GM18858 (cell line): ENCODE measurements around the gene PRPF8.

Experiments
- ATAC-seq: cut with Tn5 transposase; IDR thresholded peaks from one replicate; pipeline ENCODE4 v1.9.1; 2021; ENCODE audit not compliant: unreplicated experiment

PRPF8 gene

DNA sequence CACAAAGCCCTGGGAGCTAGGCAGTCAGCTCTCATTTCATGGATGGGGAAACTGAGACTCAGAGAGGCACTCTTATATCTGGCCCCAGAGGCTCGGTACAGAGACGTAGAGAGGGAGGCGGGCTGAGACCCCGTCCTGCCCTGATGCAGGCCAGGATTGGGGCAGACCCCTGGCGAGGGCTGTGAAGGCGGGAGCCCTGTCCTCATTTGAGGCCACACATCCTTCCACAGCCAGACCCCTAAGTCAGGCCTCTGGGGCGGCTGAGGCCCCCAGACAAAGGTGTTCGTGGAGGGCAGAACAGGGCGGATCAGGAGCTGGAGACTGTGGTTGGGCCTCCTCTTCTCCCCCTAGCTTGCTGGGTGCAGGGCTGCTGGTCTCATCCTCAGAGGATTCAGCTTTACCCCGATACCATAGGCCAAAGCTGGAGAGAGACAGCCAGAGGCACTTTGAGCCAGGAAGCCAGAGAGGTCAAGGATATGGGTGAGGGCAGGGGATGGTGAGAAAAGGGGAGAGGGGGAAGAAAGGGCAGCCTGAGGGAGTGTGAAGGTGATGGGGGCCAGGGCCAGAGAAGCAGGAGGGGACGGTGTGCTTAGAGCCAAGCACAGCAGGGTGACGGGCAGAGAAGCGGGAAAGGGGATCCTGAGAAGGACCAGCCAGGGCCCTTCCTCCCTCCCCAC, 38.3 kb downstream of the PRPF8 start:
- ATAC-seq: no peak

DNA sequence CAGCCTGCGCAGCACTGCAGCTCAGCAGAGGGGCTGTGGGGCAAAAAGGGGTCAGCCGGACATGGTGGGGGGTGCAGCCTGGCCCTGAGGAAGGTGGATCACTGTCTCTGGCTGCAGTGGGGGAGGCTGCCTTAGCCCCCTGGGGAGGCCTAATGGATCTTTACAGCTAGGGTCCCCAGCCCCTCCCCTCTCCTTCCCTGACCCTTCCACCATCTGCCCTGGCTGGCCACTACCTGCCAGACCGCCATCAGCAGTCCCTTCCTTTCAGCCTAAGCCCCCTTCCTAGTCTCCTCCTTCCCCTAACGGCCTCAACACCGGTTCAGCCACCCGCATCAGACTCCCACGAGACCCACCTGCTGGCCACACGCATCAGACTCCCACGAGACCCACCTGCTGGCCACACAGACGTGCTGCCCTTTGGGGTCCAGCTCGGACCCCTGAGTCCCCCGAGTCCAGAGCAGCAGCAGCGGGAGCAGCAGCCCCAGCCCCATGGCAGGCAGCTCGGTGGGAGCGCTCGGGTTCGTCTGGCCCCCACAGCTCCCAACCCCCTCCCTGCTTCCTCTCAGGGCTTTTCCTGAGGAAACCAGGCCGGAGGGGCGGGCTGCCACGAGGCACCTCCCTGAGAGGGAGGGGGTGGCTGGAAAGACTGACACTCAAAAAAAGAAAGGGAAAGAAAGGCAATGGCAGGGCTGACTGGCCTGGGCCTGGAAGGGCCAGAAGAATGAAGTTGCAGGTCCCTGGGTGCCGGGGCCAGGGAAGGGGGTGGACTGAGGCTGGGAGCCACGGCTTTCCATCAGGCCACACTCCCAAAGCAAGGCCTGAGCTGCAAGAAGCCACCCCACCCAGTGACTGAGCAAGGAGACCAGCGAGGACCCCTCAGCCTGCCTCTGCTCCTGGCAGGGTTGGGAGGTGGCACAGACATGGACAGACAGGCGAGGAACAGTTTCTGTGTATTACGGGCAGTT, 39.2 kb downstream of the PRPF8 start, which contains the start of gene SCARF1:
Gene SCARF1 (minus strand): TSS at position 526 of the 965 bp plus-strand sequence. CDS start 35 bp downstream, at position 491.
- ATAC-seq: no peak

DNA sequence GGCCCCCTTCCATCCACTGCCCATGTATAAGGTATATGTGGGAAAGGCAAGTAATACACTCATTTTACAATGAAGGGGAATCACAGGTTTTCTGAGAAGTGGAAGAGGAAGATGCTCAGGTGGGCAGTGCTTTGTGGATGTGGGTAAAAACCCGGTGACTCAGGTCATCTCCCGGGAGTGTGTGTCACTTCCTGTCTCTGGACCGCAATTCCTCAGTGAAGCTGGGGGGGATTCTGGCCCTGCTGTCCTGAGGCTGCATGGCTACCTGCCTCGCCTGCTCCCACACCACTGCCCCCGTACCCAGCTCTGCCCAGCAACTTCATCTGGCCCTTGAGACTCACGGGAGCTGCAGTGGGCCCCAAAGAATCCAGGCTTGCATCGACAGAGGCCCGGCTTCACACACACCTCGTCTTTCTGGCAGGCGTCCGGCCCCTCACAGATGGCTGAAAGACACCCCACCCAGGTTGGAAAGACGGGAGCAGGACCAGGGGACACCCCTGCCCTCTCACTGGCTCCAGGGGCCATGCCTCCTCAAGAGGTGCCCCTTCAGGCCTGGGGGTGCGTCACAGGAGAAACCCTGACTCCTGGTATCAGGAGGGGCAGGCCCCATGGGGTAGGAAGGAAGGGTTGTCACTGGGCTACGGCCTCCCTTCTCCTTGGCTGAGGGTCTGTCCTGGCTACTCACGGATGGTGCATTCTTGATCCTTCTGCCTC, 40.0 kb downstream of the PRPF8 start:
- no peak for ATAC-seq

DNA sequence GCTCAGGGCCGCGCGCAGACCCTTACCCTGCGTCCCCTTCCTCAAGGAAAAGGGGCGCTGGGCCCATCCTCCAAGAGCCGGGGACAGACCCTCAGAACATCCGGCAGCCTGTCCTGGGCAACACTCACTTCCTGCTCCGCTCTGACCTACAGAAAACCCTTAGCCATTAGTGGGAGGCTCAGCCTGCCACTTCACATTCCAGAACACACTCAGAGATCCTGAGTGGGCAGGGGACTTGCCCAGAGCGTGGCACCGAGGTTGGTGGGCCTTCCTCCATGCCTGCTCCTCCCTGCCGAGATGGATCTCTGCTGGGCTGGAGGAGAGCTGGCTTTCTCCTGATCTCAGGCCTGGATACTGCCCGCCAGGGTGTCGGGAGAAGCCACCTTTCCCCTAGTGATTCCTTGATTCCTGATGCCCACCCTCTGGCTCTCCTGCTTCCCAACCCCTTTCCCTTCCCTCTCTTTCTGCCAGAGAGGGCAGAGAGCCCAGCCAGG, 40.6 kb downstream of the PRPF8 start:
- no peak for ATAC-seq

DNA sequence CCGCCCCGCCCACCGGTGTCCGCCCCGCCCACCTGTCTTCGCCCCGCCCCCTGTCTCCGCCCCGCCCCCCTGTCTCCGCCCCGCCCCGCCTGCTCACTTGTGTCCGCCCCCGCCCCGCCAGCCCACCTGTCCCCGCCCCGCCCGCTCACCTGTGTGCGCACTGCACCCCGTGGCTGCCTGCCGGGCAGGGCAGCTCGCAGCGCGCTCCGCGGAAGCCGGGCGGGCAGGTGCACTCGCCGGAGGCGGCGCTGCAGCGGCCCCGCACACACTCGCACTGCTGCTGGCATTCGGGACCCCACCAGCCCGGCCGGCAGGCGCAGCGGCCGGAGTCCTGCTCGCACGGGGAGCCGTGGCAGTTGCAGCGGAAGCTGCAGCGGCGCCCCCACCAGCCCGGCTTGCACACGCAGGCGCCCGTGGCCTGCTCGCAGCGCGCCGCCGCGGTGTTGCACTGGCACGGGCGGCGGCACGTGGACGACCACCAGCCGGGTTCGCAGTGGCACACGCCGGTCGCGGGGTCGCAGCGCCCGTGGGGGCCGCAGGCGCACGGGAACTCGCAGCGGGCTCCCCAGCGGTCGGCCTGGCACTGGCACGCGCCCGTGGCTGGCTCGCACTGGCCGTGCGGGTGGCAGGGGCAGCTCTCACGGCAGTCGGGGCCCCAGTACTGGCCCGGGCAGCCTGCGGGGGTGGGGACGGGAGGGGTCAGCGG, 41.2 kb downstream of the PRPF8 start:
- ATAC-seq: no peak

DNA sequence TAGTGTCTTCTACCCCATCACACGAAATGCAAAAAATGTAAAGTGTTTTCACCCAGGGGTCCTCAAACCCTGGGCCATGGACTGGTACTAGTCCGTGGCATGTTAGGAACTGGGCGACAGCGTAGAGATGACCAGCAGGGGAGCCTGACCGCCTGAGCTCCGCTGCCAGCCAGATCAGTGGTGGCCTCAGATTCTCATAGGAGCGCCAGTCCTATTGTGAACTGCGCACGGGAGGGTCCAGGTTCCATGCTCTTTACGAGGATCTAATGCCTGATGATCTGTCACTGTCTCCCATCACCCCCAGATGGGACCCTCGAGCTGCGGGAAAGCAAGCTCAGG, 43.6 kb downstream of the PRPF8 start:
- no peak for ATAC-seq

DNA sequence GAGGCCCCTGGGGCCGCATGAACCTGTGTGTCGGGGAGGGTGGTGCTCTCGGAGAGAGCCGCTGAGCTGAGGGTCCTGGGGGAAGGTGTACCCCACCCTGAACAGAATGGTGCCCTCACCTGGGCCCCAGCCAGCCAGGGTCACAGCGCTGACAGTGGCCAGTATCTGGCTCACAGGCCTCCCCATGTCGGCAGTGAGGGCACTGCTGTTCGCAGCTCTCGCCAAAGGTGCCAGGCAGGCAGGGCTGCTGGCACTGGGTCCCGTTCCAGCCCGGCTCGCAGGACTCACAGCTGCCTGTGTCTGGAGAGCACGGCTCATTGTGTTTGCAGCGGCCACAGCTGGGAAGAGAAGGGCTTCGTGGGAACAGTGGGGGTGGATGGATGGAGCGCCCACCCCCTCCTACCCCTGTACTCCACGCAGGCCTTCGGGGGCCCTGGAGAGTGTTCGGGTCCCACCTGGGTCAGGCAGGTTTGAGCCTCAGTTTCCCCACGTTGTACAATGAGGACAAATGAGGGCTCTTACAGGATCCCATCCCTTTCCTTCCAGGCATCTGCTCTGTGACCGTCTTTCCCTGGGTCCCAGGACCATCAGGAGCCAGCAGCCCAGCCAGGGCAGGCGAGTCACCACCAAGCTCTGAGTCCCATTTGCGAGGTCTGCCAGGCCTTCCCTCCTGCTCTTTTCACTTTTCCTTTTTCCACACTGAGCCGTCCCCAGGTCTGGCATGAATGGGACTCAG, 44.2 kb downstream of the PRPF8 start:
- ATAC-seq: no peak

DNA sequence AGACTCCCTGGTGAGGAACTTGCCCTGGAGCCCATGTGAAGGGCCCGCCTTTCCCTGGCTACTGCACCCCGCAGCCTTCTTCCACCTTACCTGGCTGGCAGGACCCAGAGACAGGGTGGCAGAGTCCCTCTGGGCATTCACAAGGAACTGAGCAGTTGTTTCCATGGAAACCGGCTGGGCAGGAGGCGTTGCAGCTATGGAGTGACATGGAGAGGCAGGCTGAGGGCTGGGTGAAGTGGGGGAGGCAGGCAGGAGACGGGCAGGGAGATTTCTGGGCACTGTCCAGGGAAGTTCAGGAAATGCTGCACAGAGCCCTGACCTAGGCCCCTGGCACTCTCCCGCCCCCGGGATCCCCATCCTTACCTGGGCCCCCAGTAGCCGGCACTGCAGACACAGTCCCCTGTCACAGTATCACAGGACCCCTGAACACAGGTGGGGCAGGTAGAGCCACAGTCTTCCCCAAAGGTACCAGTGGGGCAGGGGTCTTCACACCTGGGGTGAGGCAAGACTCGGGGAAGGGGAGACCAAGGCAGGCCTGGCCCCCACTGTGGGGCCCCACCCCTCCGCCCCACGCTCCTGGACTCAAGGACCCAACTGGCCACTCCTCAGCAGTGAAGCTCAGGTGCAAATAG, 45.0 kb downstream of the PRPF8 start:
- no peak for ATAC-seq

DNA sequence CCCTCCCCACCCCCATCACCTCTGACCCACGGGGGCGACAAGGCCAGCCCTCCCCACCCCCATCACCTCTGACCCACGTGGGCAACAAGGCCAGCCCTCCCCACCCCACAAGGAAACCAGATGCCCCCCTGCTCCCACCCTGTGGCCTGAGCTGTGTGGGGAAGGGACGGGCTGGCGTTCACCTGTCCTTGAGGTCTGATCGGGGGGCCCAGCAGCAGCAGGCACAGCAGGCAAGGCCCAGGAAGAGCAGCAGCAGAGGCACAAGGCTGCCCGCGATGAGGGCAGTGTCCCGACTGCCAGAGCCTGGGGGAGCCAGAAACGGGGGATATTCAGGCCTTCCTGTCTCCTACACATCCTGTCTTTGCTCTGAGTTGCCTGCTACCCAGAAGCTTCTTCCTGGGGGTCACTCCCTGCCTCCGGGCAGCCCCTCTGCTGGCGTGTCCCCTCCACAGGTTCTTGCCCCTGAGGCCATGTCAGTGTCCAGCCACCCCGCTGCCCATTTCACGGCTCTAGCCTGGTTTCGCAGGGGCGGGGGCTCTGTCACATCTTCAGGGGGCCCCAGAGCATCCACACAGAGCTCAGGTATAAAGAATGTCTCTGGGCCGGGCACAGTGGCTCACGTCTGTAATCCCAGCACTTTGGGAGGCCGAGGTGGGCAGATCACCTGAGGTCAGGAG, 45.9 kb downstream of the PRPF8 start:
- ATAC-seq: no peak

DNA sequence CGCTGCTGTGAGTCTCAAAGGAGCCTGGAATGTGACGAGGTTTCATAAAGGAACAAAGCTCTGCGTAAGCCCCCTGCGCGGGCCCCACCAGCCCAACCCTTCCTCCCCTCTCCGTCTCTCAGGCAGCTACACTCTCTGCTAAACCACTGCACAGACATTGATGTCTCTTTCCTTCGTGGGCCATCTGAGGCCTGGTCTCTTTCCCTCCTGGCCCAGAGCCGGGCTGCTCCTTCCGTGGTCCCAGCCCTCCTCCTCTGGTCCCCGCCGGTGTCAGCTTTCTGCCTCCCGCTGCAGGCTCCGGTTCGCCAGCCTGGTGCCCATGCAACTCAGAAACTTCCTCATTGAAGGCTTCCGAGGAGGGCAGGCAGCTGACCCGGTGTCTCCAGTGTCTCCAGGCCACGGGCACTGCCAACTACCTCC, 46.5 kb downstream of the PRPF8 start:
- no peak for ATAC-seq

DNA sequence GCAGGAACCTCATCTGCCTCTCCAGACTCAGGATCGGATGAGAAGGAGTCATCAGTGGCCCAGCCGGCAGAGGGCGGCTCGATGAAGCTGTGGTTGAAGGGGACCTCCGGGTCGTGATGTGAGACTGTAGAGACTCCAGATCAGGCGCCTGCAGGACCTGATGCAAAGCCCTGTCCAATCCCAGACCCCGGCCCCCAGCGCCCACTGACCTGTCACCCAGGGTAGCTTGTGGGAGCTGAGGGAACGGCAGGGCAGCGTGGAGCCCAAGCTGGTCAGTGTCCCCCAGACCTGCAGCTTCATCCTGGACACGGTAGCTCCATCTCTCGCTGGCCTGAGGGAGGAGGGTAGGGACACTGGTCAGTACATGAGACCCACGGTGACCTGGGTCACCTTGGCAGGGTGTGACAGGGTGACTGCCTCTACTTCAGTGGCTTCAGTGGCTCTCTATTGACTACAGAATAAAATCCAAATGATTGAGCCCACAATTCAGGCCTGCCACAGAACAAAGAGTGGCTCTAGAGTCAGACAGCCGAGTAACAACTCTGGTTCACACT, 47.9 kb downstream of the PRPF8 start:
- no peak for ATAC-seq

DNA sequence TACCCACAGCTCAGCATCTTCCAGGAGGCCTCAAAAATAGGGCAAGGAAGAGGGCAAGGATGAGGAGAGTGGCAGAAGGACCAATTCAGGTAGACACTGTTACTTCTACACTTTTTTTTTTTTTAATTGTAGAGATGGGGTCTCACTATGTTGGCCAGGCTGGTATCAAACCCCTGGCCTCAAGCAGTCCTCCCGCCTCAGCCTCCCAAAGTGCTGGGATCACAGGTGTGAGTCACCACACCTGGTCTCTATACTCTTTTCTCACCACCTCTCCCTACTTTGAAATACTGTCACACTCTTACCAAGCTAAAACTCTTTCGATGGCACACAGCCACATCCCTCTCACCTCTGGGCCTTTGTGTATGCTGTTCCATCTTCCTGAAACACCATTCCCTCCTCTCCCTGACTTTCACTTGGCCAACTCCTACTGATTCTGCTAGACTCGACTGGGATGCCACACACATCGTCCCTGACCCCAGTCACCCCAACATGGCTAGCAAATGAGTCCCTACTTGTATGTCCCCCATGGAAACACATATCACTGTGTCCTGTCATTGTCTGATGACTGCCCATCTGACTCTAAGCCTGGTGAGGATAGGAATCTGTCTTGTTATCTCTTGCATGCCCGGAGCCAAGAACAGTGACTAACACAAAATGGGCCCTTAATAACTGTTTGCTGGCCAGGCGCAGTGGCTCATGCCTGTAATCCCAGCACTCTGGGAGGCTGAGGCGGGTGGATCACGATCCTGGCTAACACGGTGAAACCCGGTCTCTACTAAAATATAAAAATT, 48.8 kb downstream of the PRPF8 start:
- ATAC-seq: no peak

DNA sequence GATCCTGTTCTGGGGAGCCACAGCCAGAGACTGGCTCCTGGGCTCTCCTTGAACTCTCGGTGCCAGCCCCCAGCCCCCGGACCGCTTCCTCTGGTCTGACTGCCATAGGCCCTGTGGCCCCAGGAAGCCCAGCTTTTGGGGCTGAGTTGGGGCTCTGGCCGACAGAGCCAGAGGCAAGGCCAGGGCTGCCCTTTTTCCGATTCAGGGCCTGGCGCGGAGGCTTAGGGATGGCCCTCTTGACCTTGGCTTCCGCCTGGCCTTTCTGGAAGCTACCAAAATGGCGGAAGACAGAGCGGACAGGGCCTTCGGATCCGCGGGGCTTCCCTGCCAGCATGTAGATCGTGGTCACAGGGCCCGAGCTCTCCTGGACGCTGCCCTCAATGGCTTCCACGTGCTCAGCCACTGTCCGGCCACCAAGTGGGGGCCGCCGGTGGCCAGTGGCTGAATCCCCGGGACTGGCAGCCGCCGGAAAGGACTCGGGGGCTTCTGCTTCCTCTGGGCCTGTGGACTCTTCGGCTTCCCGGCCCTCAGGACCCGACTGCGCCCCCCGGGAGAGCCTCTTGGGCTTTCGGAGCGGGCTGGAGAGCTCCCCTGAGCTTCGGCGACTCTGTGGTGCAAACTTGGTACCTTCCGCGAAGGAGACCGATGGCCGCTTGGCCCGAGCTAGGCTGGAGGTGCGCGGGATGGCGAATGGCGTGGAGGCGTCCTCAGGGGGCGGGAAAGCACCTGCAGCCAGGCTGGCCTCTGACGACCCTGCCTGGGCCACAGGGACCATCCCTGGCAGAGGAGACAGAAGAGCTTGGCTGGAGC, 49.6 kb downstream of the PRPF8 start:
- ATAC-seq: no peak

DNA sequence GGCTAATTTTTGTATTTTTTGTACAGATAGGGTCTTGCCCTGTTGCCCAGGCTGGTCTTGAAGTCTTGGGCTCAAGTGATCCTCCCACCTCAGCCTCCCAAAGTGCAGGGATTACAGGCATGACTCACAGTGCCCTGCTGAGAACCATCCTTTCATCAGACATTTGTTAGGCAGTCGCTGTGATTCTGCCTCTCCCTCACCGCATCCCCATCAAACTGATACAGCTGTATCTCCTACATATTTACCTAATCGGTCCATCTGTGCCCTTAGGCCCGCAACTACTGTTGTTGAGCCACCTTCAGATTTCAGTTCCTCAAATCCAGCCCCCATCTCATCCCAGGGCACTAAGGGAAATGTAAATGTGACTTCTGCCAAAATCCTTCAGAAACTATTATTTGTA, 54.0 kb downstream of the PRPF8 start:
- ATAC-seq: no peak

DNA sequence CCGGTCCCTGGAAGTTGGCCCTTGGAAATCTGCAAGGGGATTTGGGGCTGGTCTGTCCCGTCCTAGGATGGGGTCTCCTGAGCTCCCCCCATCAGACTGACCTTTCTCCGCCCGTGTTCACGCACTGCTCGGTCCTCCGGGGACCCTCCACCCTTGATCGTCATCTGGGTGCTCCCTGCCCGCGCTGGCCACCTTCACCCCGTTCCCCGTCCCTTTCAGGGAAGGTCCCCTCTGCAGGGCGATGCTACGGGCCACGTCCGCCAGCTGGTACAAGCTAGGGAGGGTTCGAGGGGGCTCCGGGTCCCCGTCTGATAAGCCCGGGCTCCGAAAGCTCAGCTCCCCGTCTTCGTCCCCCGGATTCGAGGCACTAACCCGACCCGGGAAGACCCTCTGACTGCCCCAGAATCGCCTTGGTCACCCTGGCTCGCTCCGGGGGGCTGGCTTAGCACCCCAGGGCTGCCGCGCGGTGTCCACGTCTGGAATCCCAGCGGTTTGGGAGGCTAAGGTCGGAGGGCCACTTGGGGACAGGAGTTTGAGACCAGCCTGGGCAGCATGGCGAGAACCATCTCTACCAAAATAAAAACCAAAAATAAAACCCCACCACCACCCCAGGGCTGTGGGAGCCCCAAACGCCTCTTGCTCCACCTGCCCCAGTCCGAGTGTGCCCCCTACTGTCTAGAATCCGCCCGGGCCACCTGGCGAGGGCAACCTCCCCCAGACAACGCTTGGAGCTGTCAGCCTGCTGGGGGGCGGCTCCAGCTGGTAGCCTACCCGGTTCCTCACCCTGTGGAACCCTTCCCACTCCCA, 55.0 kb downstream of the PRPF8 start:
- ATAC-seq: no peak

DNA sequence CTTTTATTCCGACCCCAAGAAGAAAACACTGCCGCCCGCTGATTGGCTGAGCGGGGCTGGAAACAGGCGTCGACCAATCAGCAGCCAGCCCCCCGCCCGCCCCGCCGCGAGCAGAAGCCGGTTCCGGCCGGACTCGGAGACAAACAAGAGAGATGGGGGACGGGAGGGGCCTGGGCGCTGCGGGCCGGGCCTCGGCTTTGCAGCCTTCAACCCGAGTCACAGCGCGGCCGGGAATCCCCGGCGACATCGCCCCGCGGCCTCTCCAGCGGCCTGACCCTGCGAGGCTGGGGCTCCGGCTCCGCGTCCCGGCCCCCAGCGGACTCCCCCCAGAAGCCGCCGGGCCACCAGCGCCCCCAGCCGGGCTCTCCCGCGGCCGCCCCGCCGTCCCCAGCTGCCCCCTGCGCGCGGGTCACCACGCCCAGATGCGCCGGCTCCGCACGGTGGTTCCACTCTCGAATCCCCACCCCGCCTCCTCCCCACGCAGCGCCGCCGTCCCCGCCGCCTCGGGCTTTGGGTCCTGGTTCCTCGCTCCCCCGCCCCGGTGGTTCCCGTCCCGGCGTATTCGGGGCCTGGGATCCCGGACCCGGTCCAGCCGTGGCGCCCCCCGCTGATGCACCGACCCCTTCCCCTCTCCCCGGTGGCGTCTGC, 55.7 kb downstream of the PRPF8 start:
- no peak for ATAC-seq
